GM12874 (cell line): ENCODE data around the gene RGMA.

Experiments used
- CTCF ChIP-seq: IDR thresholded peaks from 2 replicates; pipeline ENCODE4 v1.5.1; 2011; ENCODE audit warnings: low read depth, mild to moderate bottlenecking, control low read depth, low read length, moderate library complexity; ENCODE audit not compliant: insufficient read depth

Gene RGMA

DNA sequence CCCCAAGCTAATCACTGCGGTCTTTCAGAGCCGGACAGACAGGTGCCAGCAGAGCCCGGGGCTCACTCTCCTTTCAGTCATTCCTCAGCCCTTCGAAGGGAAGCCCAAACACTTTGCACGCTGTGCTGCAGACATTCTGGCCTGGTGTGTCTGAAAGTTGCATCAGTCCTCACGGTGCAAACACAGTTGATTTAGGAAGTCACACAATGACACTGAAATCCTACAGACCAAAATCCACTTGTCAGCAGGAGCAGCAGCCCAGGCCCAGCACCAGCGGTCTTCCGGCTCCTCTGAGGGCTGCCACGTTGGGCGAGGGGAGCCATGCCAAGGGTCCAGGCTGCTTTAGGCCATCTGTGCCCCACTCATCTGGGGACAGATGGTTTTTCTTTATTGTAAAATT is 61.6 kb downstream of the RGMA start:
- no peak for TF ChIP-seq CTCF

GRCh38 chr15:93026380-93026817 is 62.6 kb downstream of the RGMA start:
- no peak for TF ChIP-seq CTCF

DNA sequence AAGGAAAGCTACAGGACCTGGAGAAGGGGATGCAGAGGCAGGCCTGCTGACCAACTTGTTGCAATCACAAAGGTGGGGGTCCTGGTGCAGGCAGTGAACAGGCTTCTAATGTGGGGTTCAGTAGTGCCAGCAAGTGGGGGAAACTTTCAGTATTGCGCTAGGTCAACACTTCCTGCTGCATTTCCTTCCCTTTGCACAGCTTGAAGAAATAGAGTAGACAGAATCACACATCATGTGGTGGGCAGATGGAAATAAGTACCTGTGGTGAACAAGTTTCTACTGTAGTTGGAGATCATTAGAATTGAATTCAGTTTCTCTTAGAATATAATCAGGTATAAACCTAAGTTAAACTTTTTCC is 63.4 kb downstream of the RGMA start:
- TF ChIP-seq CTCF: no peak

GRCh38 chr15:93024716-93025624 is 64.0 kb downstream of the RGMA start:
- TF ChIP-seq CTCF: no peak

GRCh38 chr15:93024293-93024692 is 64.7 kb downstream of the RGMA start:
- no peak for TF ChIP-seq CTCF

DNA sequence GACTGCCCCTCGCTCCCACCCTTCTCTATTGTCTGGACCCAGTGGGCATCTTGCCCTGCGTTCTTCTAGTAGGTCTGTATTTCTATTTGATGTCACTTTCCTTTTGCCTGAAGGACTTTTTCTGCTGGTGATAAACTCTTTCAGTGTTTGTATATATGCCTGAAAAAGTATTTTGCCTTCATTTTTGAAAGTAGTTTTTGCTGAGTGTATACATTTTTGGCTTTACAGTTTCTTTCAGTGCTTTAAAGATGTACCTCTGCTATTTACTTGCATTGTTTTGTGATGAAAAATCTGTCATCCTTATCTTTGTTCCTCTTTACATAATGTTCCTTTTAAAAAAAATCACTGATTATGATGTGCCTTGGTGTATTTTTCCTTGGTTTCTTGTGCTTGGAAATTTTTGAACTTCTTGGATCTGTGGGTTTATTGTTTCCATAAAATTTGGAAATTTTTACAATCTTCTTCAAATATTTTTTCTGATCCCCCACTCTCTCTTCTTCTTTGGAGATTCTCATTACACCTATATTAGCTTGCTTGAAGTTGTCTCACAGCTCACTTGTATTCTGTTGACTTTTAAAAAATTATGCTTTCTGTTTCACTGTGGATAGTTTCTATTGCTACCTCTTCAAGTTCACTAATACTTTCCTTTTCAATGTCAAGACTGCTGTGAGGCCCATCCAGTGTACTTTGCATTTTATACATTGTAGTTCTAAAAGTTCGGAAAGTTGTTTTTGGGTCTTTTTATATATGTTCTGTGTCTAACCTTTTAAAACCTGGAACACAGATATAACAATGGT is 67.8 kb downstream of the RGMA start:
- no peak for TF ChIP-seq CTCF

- no peak for TF ChIP-seq CTCF
Measured at GRCh38 chr15:93019971-93020370, 69.0 kb downstream of the RGMA start.
